Stomach (tissue), 4 donors: ENCODE data around the gene GATAD1.

Source experiments
- CTCF ChIP-seq, 7 experiments: fragments of 450-650 bp in 4 of 7; fragments of 200-600 bp in 3 of 7; sonication (generic) in 3 of 7; IDR thresholded peaks; one replicate each; pipeline ENCODE4 v1.5.1; 2016 to 2019; ENCODE audit warnings: antibody characterized with exemption in 7 of 7, control low read depth in 2 of 7, mild to moderate bottlenecking in 1 of 7
- EP300 ChIP-seq: sonication (generic); formaldehyde crosslinking; IDR thresholded peaks from one replicate; pipeline ENCODE4 v1.6.1; 2017; ENCODE audit warnings: antibody characterized with exemption
- POLR2A ChIP-seq, 4 donors: fragments of 450-650 bp; IDR thresholded peaks; one replicate each; pipeline ENCODE4 v1.6.1; 2016; ENCODE audit warnings: antibody characterized with exemption in 4 of 4, control low read depth in 2 of 4, mild to moderate bottlenecking in 1 of 4, moderate library complexity in 1 of 4
- POLR2AphosphoS5 ChIP-seq, 3 donors: sonication (generic); formaldehyde crosslinking; IDR thresholded peaks; one replicate each; pipeline ENCODE4 v1.6.1; 2016; ENCODE audit warnings: antibody characterized with exemption in 3 of 3

GRCh38 chr7:92413550-92413949 lies 33.7 kb upstream of the GATAD1 start:
- no peak for TF ChIP-seq CTCF (IDR thresholded peaks at IDR 0.05)
- no peak for TF ChIP-seq EP300
- TF ChIP-seq POLR2AphosphoS5 (IDR thresholded peaks at IDR 0.05) = no peak
- TF ChIP-seq POLR2A (IDR thresholded peaks at IDR 0.05) = no peak
